ENCODE results near the gene DSCAM. TPM values are rescaled to one million over a fixed set of nuclear protein-coding genes. Genes with fewer than 3 reads are reported as not detected.

Gene DSCAM
- polyA plus RNA-seq, 3 donors = not detected

GRCh38 chr21:40331804-40332203 lies 515.2 kb downstream of the DSCAM start:
- Mint-ChIP-seq H3K36me3 (no peaks in the 10 kb centered on the region), H3K4me1 (no peaks in the 10 kb centered on the region), H3K27me3 (ENCODE audit: low read depth in 3 of 3) (no peaks in the 10 kb centered on the region), H3K9me3 (peaks cover 0 to 5% (median 2%) of the 10 kb centered on the region in 7 donors), H3K4me3 (no peak overlapping the region), H3K27ac (peak overlapping the region in 1 of 7 donors; percentile 41)
- H3K4me2 ChIP-seq (replicated peaks; ENCODE audit: extremely low read depth, low read length, poor library complexity, severe bottlenecking) = no peak overlapping the region
- no peak overlapping the region for H2AFZ ChIP-seq (ENCODE audit: insufficient read depth, low read depth, low read length, poor library complexity, severe bottlenecking)
- no peak for TF ChIP-seq CTCF (IDR thresholded peaks at IDR 0.05)
- no peak overlapping the region for H3K27ac ChIP-seq (ENCODE audit: low read depth in 1 of 2, low read length in 2 of 2)
- intact Hi-C loops (cut with micrococcal nuclease) = no loop called here
- WGBS (ENCODE audit: insufficient coverage) = 90% methylated on average over 3 of the region's 3 CpGs
- H3K4me3 ChIP-seq (replicated peaks in 1 of 3; ENCODE audit: low read depth in 2 of 3, low read length in 3 of 3) = no peak overlapping the region
- no peaks in the 10 kb centered on the region for H4K20me1 ChIP-seq (ENCODE audit: insufficient read depth, low read length)
- no peaks in the 10 kb centered on the region for H3K4me1 ChIP-seq (ENCODE audit: control insufficient read depth in 1 of 2, insufficient read depth in 2 of 2, low read length in 2 of 2)
- H3K36me3 ChIP-seq (replicated peaks in 1 of 2; ENCODE audit: control insufficient read depth in 1 of 2, insufficient read depth in 2 of 2, low read length in 2 of 2) = no peaks in the 10 kb centered on the region
- no peaks in the 10 kb centered on the region for H3K27me3 ChIP-seq (ENCODE audit: control insufficient read depth in 2 of 2, insufficient read depth in 2 of 2, low read length in 2 of 2)
- DNase-seq = no peak
- no peaks in the 10 kb centered on the region for H3K79me2 ChIP-seq (ENCODE audit: insufficient read depth, low read length)
- H3K9ac ChIP-seq (ENCODE audit: insufficient read depth, low read length, poor library complexity, severe bottlenecking) = no peak overlapping the region
- no peaks in the 10 kb centered on the region for H3K9me3 ChIP-seq (replicated peaks in 1 of 2; ENCODE audit: control insufficient read depth in 1 of 2, insufficient read depth in 1 of 2, low read length in 2 of 2)

- Histone ChIP-seq H3K36me3 (replicated peaks in 1 of 2; ENCODE audit: control insufficient read depth in 1 of 2, insufficient read depth in 2 of 2, low read length in 2 of 2) (no peaks in the 10 kb centered on the region), H3K9me3 (replicated peaks in 1 of 2; ENCODE audit: control insufficient read depth in 1 of 2, insufficient read depth in 1 of 2, low read length in 2 of 2) (no peaks in the 10 kb centered on the region), H3K27me3 (ENCODE audit: control insufficient read depth in 2 of 2, insufficient read depth in 2 of 2, low read length in 2 of 2) (no peaks in the 10 kb centered on the region), H3K4me1 (ENCODE audit: control insufficient read depth in 1 of 2, insufficient read depth in 2 of 2, low read length in 2 of 2) (no peaks in the 10 kb centered on the region), H3K4me2 (replicated peaks; ENCODE audit: extremely low read depth, low read length, poor library complexity, severe bottlenecking) (no peak overlapping the region), H3K4me3 (replicated peaks in 1 of 3; ENCODE audit: low read depth in 2 of 3, low read length in 3 of 3) (no peak overlapping the region), H3K79me2 (ENCODE audit: insufficient read depth, low read length) (no peaks in the 10 kb centered on the region), H3K9ac (ENCODE audit: insufficient read depth, low read length, poor library complexity, severe bottlenecking) (no peak overlapping the region), H2AFZ (ENCODE audit: insufficient read depth, low read depth, low read length, poor library complexity, severe bottlenecking) (no peak overlapping the region), H4K20me1 (ENCODE audit: insufficient read depth, low read length) (no peaks in the 10 kb centered on the region), H3K27ac (ENCODE audit: low read depth in 1 of 2, low read length in 2 of 2) (no peak overlapping the region)
- Mint-ChIP-seq H3K9me3 (peaks cover 0 to 5% (median 2%) of the 10 kb centered on the region in 7 donors), H3K36me3 (no peaks in the 10 kb centered on the region), H3K27me3 (ENCODE audit: low read depth in 3 of 3) (no peaks in the 10 kb centered on the region), H3K27ac (no peak overlapping the region), H3K4me1 (no peaks in the 10 kb centered on the region), H3K4me3 (no peak overlapping the region)
- 75% methylated on average over 8 of the region's 9 CpGs for WGBS (ENCODE audit: insufficient coverage)
- no peak for DNase-seq
- no peak for TF ChIP-seq CTCF (IDR thresholded peaks at IDR 0.05)
- intact Hi-C loops (cut with micrococcal nuclease) = no loop called here
Measured at GRCh38 chr21:40331172-40331571, 515.8 kb downstream of the DSCAM start.
